ENCODE results near the gene AMOTL1. TPM values are rescaled to one million over a fixed set of nuclear protein-coding genes. Genes with fewer than 3 reads are reported as not detected.

The AMOTL1 gene
- polyA plus RNA-seq, 3 donors from 2014 or later = 0.14 to 1.7 TPM; not detected in 1

DNA sequence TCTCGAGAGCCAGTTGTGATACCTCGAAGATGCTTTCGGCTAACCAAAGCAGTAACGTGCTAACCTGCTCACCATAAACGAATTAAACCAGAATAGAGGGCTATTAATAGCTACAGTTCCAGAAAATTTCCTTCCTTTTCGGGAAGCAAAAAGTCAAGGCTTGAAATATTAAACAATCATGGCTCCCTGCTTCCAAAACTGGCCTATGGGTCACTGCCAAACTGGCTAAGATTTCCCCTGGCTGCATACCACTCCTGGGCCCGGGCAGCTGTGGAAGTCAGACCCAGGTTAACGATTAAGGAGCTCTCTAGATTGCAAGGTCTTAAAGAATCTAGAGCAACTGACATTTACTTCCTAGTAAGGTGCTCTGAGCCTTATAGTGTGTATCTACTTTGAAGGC, 1.7 kb downstream of the AMOTL1 start:
- H3K27me3 Mint-ChIP-seq (ENCODE audit: low read depth in 3 of 3) = peaks cover 3 to 11% (median 4%) of the 10 kb centered on the region in 3 donors
- H3K4me3 Mint-ChIP-seq = peak overlapping the region in 2 of 5 donors; percentile 88 to 93
- H3K4me1 Mint-ChIP-seq = peaks cover 17 to 26% of the 10 kb centered on the region in 2 donors
- no peaks in the 10 kb centered on the region for H3K9me3 Mint-ChIP-seq
- H3K27ac Mint-ChIP-seq = no peak overlapping the region
- DNase-seq = no peak
- H3K36me3 Mint-ChIP-seq = no peaks in the 10 kb centered on the region

DNA sequence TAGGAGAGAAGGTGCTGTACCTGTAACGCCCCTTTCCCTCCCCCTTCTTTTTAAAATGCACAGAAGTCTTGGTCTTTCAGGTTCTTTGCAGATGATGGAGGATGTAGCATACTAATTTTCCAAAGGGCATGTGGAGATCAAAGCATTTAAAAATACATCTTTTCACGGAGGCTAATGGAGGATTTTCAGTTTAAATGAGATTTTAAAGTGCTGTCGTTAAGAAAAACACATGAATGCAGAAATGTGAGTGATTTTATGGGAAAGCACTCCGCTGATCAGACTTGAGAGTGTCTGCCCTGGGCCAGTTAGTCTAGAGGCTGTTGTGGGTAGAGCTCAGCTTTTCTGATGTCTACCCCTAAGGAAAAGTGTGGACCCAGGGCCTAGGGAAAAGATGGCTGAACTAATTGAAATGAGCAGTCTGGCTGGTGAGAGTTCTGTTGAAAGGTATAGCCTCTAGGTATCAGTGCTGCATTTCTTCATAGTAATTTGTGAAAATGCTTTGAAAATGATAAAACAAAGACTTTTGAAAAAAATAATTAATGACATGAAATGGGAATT, 2.5 kb downstream of the AMOTL1 start:
- H3K27ac Mint-ChIP-seq = no peak overlapping the region
- H3K4me1 Mint-ChIP-seq = peaks cover 17 to 26% of the 10 kb centered on the region in 2 donors
- H3K4me3 Mint-ChIP-seq = peak overlapping the region in 4 of 5 donors; percentile 18 to 22 (median 20)
- no peak for DNase-seq
- H3K36me3 Mint-ChIP-seq = no peaks in the 10 kb centered on the region
- no peaks in the 10 kb centered on the region for H3K9me3 Mint-ChIP-seq
- H3K27me3 Mint-ChIP-seq (ENCODE audit: low read depth in 3 of 3) = peaks cover 3 to 11% (median 4%) of the 10 kb centered on the region in 3 donors

DNA sequence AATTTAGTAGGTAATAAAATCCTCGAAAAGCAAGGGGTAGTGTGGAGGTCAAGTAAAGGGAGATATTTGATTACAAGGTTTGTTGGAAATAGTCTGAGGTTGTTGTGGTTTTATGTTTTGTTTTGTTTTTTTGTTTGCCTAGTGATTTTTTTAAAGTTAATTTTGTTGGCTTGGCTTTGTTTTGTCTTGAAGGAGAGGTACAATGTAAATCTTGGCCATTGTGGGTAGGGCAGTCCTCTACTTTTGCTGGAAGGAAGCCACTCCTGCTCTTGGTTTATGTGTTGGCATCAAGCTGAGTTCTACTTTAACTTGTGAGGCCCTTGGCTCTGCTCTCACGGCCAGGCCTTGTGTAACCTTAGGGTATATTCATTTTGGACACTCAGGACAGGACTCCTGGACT, 3.2 kb downstream of the AMOTL1 start:
- no peak for DNase-seq
- Mint-ChIP-seq H3K4me3 (no peak overlapping the region), H3K36me3 (no peaks in the 10 kb centered on the region), H3K9me3 (no peaks in the 10 kb centered on the region), H3K4me1 (peaks cover 21 to 30% of the 10 kb centered on the region in 2 donors), H3K27me3 (ENCODE audit: low read depth in 3 of 3) (peaks cover 3 to 11% (median 4%) of the 10 kb centered on the region in 3 donors), H3K27ac (no peak overlapping the region)

DNA sequence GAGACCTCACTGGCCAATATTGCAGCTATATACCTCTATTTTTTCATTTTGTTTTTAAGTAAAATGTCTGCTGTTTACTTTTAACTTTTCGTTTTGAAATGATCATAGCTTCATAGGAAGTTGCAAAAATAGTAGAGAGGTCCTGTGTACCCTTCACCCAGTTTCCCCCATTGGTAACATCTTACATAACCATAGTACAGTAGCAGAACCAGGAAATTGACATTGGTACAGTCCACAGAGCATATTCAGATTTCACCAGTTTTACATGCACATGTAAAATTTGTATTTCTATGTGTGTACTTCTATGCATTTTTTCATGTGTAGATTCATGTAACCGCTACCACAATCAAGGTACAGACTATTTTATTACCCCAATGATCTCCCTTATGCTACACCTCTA, 3.8 kb downstream of the AMOTL1 start:
- no peak overlapping the region for H3K4me3 Mint-ChIP-seq
- no peak for DNase-seq
- H3K27me3 Mint-ChIP-seq (ENCODE audit: low read depth in 3 of 3) = peaks cover 3 to 11% (median 4%) of the 10 kb centered on the region in 3 donors

DNA sequence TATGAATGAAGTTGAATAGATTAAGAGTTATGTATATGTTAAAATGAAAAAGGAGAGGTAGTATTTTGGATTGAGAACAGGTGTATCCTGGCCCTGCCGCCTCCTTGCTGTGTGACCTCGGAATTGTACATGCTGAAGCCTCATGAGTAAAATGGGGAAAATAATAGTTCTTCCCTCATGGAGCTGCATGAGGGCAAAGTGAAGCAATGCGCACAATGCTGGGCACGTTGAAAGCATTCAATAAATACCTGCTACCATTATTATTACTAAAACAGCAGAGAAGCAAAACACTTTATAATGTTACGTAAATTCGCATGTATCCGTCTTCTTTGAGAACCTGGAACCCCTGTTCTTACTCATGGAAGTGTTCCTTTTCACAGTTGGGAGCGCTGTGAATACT, 5.7 kb downstream of the AMOTL1 start:
- Mint-ChIP-seq H3K9me3 (no peaks in the 10 kb centered on the region), H3K4me3 (no peak overlapping the region), H3K27ac (no peak overlapping the region), H3K27me3 (ENCODE audit: low read depth in 3 of 3) (peaks cover 0 to 8% (median 4%) of the 10 kb centered on the region in 3 donors), H3K4me1 (peaks cover 21 to 29% of the 10 kb centered on the region in 2 donors), H3K36me3 (no peaks in the 10 kb centered on the region)
- no peak for DNase-seq

More for the DNA sequence above, 3.8 kb downstream of the AMOTL1 start:
- Mint-ChIP-seq H3K27ac (no peak overlapping the region), H3K36me3 (no peaks in the 10 kb centered on the region), H3K4me1 (peaks cover 25 to 35% of the 10 kb centered on the region in 2 donors), H3K9me3 (no peaks in the 10 kb centered on the region)

DNA sequence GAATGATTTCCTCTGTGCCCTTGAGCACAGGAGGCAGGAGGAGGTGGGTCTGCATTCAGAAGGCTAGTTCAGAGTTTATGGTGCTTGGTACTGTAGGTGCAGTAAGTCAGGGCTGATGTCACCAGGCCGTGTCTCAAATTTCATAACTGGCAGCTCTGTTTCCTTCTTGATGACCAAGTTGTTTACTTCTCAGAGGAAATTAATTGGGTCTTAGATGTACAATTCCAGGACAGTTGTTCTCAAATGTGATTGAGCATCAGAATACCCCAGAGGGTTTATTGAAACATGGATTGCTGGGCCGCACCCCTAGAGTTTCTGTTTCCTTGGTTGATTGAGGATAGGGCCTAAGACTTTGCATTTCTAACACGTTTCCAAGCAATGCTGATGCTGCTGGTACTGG, 6.2 kb downstream of the AMOTL1 start:
- H3K4me1 Mint-ChIP-seq = peaks cover 18 to 24% of the 10 kb centered on the region in 2 donors
- no peak overlapping the region for H3K4me3 Mint-ChIP-seq
- DNase-seq = no peak
- H3K9me3 Mint-ChIP-seq = no peaks in the 10 kb centered on the region
- H3K27me3 Mint-ChIP-seq (ENCODE audit: low read depth in 3 of 3) = peaks cover 0 to 8% (median 2%) of the 10 kb centered on the region in 3 donors
- H3K36me3 Mint-ChIP-seq = no peaks in the 10 kb centered on the region
- no peak overlapping the region for H3K27ac Mint-ChIP-seq

DNA sequence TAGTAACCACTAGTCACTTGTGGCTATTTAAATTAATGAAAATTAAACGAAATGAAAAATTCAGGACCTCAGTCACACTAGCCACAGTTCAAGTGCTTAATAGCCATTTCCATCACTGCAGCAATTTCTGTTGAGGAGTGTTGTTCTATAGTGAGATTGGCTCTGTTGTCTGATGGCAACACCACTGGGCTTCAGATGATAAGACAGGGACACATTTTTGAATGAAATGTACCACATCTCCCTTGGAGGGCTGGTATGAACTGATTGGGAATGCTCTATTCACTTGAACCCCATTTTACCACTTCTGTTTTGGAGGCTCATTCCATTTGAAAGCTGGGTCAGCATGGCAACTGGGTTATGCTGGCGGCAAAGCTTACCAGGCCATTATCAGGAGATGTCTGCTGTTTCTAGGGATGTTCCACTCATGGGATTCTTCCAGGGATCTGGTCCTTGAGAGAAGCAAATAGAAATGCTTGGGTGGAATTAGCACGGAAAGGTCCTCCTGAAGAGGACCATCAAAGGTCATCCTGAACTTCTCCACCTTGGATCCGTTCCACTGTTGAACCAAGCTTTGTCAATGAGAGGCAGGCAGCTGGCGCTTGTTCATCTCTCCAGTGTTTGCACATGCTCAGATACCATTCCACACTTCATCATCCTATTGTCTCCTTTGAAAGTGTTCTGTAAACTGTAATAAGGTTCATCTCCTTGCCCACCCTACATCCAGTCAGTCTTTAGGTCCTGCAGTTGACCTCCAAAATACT, 7.6 kb downstream of the AMOTL1 start:
- no peak for DNase-seq
- Mint-ChIP-seq H3K36me3 (no peaks in the 10 kb centered on the region), H3K27me3 (ENCODE audit: low read depth in 3 of 3) (peaks cover 0 to 3% (median 0%) of the 10 kb centered on the region in 3 donors), H3K27ac (no peak overlapping the region), H3K4me3 (no peak overlapping the region), H3K4me1 (peaks cover 15 to 18% of the 10 kb centered on the region in 2 donors), H3K9me3 (no peaks in the 10 kb centered on the region)

DNA sequence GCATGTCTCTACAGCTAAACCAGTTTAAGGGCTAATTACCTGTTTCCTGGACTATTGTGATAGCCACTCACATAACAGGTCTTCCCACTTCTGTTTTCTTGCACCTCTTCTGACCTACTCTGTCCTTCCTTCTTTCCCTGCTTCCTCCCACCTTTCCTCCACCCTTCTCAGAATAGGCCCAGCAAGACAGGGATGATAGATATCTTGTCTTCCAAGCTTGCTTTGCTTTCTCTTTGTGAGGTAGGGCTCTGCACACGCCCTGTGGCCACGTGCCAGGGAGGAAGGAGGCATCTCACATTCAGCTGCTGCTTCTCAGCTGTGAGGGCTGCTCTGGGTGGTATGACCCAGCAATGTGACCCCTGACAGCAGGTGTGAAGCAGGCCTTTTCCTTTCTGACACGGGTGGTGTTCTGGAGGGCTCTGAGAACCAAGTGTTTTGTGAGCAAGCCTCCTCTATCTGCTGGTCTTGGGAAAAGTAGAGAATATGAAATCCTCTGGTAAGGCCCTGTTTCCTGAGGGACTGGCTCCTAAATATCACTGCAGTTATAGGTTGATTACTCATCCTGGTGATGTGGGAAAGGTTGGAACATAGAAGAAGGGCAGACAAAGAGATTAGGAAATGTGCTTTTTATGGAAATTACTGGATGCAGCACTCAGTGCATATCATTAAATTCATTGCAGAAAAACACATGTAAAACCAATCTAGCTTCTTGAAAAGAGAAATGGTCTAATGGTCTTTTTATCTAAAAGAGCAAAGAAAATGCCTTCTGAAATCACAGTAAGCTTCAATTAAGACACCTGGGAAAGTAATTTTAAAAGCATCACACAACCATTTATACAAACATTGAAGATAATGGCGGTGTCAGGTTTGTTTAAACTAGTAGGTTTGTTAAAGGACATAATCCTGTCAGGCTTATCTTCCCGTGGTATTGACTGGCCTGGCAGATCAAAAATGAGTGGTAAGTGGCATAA, 8.5 kb downstream of the AMOTL1 start:
- Mint-ChIP-seq H3K36me3 (no peaks in the 10 kb centered on the region), H3K27me3 (ENCODE audit: low read depth in 3 of 3) (no peaks in the 10 kb centered on the region), H3K9me3 (no peaks in the 10 kb centered on the region), H3K4me3 (no peak overlapping the region), H3K27ac (no peak overlapping the region), H3K4me1 (peaks cover 20 to 22% of the 10 kb centered on the region in 2 donors)
- no peak for DNase-seq

DNA sequence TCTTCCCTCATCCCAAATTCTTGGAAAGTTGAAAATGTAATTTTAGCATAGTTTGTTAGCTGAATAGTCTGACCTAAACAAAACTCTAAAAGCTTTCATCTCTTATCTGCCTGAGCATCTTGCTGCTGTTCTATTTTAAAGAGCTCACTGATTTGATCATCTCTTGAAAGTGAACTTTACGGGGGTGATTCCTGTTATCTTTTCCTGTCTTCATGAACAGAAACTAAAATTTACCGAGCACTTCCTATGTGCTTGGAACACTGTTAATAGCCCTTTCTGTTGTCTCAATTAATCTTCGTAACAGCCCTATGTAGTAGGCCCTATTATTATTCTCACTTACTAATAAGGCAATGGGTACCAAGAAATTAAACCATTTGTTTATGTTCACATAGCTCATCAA, 12.3 kb downstream of the AMOTL1 start:
- peak overlapping the region; percentile 48 to 69 (median 64) for H3K4me3 Mint-ChIP-seq
- no peak for DNase-seq
- H3K36me3 Mint-ChIP-seq = no peaks in the 10 kb centered on the region
- H3K4me1 Mint-ChIP-seq = peaks cover 22 to 23% of the 10 kb centered on the region in 2 donors
- H3K27me3 Mint-ChIP-seq (ENCODE audit: low read depth in 3 of 3) = no peaks in the 10 kb centered on the region
- no peaks in the 10 kb centered on the region for H3K9me3 Mint-ChIP-seq
- peak overlapping the region in 3 of 6 donors; percentile 11 to 76 (median 37) for H3K27ac Mint-ChIP-seq

DNA sequence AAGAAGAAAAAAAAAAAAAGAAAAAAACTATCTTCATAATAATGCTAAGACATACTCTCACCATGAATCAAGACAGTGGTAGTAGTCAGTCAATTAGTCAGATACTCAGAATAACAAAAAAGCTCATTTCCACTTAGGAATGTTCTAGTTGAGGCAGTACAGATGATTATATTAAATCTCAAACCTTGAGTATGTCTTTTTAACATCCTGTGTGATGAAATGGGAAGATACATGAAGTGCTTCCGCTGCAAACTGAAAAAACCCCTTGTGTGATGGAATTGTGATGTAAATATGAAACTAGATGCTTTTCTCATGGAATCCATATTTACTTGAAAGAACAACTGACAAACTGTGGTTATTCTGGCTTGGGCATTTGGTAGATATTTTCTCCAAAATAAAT, 13.7 kb downstream of the AMOTL1 start:
- H3K9me3 Mint-ChIP-seq = no peaks in the 10 kb centered on the region

DNA sequence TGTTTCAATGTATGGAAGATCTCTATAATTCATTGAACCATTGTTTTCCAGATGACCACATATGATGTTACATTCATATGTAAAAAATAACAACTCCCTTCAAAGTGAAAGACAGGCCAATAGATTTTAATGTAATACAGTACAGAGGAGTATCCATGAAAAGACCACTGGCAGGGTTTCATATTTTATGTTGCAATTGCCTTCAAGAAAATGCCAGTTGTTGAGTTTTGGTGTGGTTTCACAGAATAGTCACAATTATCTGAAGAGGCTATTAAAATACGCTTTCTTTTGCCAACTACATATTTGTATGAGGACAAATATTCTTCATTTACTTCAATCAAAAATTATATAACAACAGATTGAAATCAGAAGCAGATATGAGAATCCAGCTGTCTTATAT, 14.3 kb downstream of the AMOTL1 start:
- Mint-ChIP-seq H3K27me3 (ENCODE audit: low read depth in 3 of 3) (no peaks in the 10 kb centered on the region), H3K4me1 (peaks cover 16 to 18% of the 10 kb centered on the region in 2 donors), H3K27ac (no peak overlapping the region), H3K36me3 (no peaks in the 10 kb centered on the region), H3K4me3 (no peak overlapping the region), H3K9me3 (no peaks in the 10 kb centered on the region)
- no peak for DNase-seq

More for the DNA sequence above, 13.7 kb downstream of the AMOTL1 start:
- no peak for DNase-seq
- Mint-ChIP-seq H3K4me1 (peaks cover 16 to 18% of the 10 kb centered on the region in 2 donors), H3K36me3 (no peaks in the 10 kb centered on the region), H3K27ac (no peak overlapping the region), H3K27me3 (ENCODE audit: low read depth in 3 of 3) (no peaks in the 10 kb centered on the region), H3K4me3 (no peak overlapping the region)

DNA sequence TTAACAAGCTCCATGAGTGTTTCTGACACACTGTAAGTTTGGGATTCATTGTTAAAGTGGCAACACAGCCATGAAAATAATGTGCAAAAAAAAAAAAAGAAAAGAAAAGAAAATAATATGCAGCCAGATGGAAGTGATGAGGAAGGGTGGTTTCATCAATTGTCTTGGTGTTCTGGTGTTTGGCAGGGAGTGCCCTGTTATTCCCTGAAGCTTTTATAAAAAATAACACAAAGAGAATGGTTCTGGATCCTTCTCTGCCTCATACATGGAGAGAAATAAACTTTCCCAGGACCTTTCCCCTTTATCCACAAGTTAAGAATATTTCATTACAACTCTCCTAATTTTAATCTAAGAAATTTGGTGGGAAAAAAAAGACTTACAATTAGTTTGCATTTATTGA, 16.7 kb downstream of the AMOTL1 start:
- Mint-ChIP-seq H3K4me3 (no peak overlapping the region), H3K36me3 (no peaks in the 10 kb centered on the region), H3K27ac (peak overlapping the region in 1 of 6 donors; percentile 45), H3K27me3 (ENCODE audit: low read depth in 3 of 3) (no peaks in the 10 kb centered on the region), H3K4me1 (peaks cover 16 to 18% of the 10 kb centered on the region in 2 donors), H3K9me3 (no peaks in the 10 kb centered on the region)
- no peak for DNase-seq

DNA sequence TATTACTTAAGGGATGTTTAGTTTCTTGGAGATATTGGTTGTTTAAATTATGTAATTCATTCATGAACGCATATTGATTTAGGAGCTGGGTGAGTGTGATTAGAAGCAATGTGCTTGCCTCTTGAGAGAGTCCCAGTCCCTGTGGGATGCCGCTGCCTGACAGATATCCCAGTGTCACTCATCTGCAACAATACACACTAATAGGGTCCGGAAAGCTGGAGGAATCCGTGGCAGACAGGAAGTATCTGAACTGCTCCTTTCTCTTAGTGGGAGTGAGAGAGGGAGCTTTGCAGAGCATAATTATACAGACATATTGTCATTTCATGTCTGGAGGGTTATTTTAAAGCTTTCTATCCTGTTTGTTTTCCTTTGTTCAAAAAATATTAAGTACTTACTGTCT, 17.4 kb downstream of the AMOTL1 start:
- Mint-ChIP-seq H3K4me1 (peaks cover 12 to 13% of the 10 kb centered on the region in 2 donors), H3K36me3 (no peaks in the 10 kb centered on the region), H3K9me3 (no peaks in the 10 kb centered on the region), H3K4me3 (no peak overlapping the region), H3K27ac (no peak overlapping the region), H3K27me3 (ENCODE audit: low read depth in 3 of 3) (no peaks in the 10 kb centered on the region)
- DNase-seq = no peak
